HL-60 (cell line): ENCODE data around the gene AKAP14.
"Not testable (repeated sequence)": the region's sequence is repeated elsewhere in the genome, so short reads cannot be mapped to it uniquely, and the experiment has no call there.

ENCODE experiments used
- DNase-seq, 2 experiments: peaks; one replicate each; pipeline ENCODE4 v3.0.0-alpha.2; 2010 to 2020; ENCODE audit warnings: low read depth in 1 of 2, low spot score in 1 of 2
- H3K27ac ChIP-seq: fragments of 250-450 bp; sonication (Bioruptor Pico); replicated peaks from 2 replicates; pipeline ENCODE4 v1.5.1; 2020; ENCODE audit warnings: mild to moderate bottlenecking, moderate library complexity
- H3K27me3 ChIP-seq: fragments of 250-450 bp; sonication (Bioruptor Pico); 2 replicates; pipeline ENCODE4 v1.5.1; 2021; ENCODE audit warnings: mild to moderate bottlenecking, moderate library complexity; ENCODE audit not compliant: insufficient read depth, poor library complexity, severe bottlenecking
- H3K4me3 ChIP-seq: replicated peaks from 2 replicates; pipeline ENCODE4 v1.5.1; 2011; ENCODE audit warnings: mild to moderate bottlenecking, control low read depth, low read length; ENCODE audit not compliant: insufficient read depth
- GABPA ChIP-seq: IDR thresholded peaks from 2 replicates; pipeline ENCODE4 v1.6.1; 2012; ENCODE audit warnings: low read depth
- POLR2AphosphoS5 ChIP-seq: IDR thresholded peaks from 2 replicates; pipeline ENCODE4 v1.6.1; 2012; ENCODE audit warnings: low read depth
- SPI1 ChIP-seq: IDR thresholded peaks from 2 replicates; pipeline ENCODE4 v1.6.1; 2012; ENCODE audit warnings: low read depth, mild to moderate bottlenecking, borderline replicate concordance
- TF ChIP-seq, protein P1 (sequence below): IDR thresholded peaks from 2 replicates; pipeline ENCODE4 v1.6.1; 2012; ENCODE audit warnings: low read depth; ENCODE audit not compliant: insufficient replicate concordance
- TF ChIP-seq, protein P2 (sequence below): IDR thresholded peaks from one replicate; pipeline ENCODE4 v1.5.1; 2011; ENCODE audit warnings: low read length, control low read depth, inconsistent platforms; ENCODE audit not compliant: insufficient read depth

Gene AKAP14

DNA sequence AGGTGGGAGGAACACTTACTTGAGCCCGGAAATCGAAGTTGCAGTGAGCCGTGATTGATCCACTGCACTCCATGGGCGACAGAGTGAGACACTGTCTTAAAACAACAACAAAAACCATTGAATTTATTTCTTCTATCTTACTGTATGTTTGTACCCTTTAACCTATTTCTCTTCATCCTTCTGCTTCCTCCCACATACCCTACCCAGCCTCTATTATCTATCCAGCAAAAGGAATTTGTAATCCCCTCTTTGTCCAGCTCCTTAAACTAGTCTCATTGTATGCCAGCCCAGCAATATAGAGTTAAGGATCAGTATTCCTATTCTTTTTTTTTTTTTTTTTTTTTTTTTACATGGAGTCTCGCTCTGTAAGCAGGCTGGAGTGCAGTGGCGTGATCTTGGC, 49.8 kb downstream of the AKAP14 start:
- H3K4me3 ChIP-seq: no peak overlapping the region

DNA sequence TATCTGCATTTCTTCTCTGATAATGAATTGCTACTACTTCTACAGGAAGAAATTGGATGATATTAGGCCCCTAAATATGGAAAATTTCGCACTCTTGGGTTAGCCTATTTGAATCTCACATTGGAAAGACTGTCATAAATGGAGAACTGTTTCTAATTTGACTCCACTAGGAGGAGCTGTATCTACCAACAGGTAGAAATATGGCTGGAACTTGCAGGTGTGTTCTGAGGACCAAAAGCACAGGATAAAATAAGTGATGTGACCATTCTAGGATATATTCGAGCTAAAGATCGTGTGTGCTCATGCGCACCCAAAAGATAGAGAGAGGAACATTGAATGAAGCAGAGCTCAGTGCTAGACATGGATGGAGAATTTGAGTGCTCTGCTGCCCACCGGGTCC, 52.7 kb downstream of the AKAP14 start:
- Histone ChIP-seq H3K27me3 (no peaks in the 10 kb centered on the region), H3K4me3 (no peak overlapping the region), H3K27ac (peak overlapping the region; percentile 56)
- no peak for DNase-seq
- TF ChIP-seq GABPA (no peak), POLR2AphosphoS5 (no peak), SPI1 (no peak)
- TF ChIP-seq, protein P1, sequence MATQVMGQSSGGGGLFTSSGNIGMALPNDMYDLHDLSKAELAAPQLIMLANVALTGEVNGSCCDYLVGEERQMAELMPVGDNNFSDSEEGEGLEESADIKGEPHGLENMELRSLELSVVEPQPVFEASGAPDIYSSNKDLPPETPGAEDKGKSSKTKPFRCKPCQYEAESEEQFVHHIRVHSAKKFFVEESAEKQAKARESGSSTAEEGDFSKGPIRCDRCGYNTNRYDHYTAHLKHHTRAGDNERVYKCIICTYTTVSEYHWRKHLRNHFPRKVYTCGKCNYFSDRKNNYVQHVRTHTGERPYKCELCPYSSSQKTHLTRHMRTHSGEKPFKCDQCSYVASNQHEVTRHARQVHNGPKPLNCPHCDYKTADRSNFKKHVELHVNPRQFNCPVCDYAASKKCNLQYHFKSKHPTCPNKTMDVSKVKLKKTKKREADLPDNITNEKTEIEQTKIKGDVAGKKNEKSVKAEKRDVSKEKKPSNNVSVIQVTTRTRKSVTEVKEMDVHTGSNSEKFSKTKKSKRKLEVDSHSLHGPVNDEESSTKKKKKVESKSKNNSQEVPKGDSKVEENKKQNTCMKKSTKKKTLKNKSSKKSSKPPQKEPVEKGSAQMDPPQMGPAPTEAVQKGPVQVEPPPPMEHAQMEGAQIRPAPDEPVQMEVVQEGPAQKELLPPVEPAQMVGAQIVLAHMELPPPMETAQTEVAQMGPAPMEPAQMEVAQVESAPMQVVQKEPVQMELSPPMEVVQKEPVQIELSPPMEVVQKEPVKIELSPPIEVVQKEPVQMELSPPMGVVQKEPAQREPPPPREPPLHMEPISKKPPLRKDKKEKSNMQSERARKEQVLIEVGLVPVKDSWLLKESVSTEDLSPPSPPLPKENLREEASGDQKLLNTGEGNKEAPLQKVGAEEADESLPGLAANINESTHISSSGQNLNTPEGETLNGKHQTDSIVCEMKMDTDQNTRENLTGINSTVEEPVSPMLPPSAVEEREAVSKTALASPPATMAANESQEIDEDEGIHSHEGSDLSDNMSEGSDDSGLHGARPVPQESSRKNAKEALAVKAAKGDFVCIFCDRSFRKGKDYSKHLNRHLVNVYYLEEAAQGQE: no peak
- TF ChIP-seq, protein P2, sequence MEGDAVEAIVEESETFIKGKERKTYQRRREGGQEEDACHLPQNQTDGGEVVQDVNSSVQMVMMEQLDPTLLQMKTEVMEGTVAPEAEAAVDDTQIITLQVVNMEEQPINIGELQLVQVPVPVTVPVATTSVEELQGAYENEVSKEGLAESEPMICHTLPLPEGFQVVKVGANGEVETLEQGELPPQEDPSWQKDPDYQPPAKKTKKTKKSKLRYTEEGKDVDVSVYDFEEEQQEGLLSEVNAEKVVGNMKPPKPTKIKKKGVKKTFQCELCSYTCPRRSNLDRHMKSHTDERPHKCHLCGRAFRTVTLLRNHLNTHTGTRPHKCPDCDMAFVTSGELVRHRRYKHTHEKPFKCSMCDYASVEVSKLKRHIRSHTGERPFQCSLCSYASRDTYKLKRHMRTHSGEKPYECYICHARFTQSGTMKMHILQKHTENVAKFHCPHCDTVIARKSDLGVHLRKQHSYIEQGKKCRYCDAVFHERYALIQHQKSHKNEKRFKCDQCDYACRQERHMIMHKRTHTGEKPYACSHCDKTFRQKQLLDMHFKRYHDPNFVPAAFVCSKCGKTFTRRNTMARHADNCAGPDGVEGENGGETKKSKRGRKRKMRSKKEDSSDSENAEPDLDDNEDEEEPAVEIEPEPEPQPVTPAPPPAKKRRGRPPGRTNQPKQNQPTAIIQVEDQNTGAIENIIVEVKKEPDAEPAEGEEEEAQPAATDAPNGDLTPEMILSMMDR: no peak

More for the DNA sequence above, 49.8 kb downstream of the AKAP14 start:
- Histone ChIP-seq H3K27ac (no peak overlapping the region), H3K27me3 (no peaks in the 10 kb centered on the region)
- DNase-seq: no peak
- TF ChIP-seq, protein P1: no peak
- TF ChIP-seq GABPA: no peak
- TF ChIP-seq SPI1: no peak
- no peak for TF ChIP-seq POLR2AphosphoS5
- TF ChIP-seq, protein P2: no peak

DNA sequence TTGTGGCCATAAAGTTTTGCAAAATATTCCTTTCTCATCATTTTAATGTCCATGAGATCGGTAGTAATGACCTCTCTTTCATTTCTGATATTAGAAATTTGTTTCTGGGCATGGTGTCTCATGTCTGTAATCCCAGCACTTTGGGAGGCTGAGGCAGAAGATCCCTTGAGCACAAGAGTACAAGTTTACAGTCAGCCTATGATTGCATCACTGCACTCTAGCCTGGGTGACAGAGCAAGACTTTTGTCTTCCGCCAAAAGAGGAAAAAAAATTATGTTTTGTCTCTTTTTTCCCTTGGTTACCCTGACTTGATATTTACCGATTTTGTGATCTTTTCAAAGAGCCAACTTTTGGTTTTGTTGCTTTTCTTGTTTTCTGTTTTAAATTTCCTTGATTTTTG, 58.7 kb downstream of the AKAP14 start:
- H3K27ac ChIP-seq: peak overlapping the region; percentile 47
- DNase-seq: peak in 1 of 2 experiments; percentile 52
- TF ChIP-seq, protein P1: no peak
- TF ChIP-seq, protein P2: no peak
- TF ChIP-seq POLR2AphosphoS5: no peak
- no peak for TF ChIP-seq GABPA
- H3K27me3 ChIP-seq: no peaks in the 10 kb centered on the region
- H3K4me3 ChIP-seq: no peak overlapping the region

DNA sequence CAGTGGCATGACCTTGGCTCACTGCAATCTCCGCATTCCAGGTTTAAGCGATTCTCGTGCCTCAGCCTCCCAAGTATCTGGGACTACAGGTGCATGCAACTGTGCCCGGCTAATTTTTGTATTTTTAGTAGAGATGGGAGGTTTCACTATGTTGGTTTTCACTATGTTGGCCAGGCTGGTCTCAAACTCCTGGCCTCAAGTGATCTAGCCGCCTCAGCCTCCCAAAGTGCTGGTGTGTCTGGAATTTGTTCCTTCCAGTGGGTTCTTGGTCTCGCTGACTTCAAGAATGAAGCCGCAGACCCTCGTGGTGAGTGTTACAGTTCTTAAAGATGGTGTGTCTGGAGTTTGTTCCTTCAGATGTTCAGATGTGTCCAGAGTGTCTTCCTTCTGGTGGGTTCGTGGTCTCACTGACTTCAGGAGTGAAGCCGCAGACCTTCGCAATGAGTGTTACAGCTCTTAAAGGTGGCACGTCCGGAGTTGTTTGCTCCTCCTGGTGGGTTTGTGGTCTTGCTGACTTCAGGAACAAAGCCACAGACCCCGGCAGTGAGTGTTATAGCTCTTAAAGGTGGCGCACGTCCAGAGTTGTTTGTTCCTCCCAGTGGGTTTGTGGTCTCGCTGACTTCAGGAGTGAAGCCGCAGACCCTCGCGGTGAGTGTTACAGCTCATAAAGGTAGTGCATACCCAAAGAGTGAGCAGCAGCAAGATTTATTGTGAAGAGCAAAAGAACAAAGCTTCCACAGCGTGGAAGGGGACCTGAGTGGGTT, 60.3 kb downstream of the AKAP14 start:
- not testable (repeated sequence) for H3K4me3 ChIP-seq, H3K27ac ChIP-seq, H3K27me3 ChIP-seq
- DNase-seq: peak in 1 of 2 experiments; percentile 11
